HG03571 (cell line): ENCODE measurements around the gene STOX2.
"Not testable (repeated sequence)": the region's sequence is repeated elsewhere in the genome, so short reads cannot be mapped to it uniquely, and the experiment has no call there.

Experiments
- ATAC-seq: cut with Tn5 transposase; IDR thresholded peaks from one replicate; pipeline ENCODE4 v1.9.1; 2021; ENCODE audit not compliant: unreplicated experiment

The STOX2 gene

DNA sequence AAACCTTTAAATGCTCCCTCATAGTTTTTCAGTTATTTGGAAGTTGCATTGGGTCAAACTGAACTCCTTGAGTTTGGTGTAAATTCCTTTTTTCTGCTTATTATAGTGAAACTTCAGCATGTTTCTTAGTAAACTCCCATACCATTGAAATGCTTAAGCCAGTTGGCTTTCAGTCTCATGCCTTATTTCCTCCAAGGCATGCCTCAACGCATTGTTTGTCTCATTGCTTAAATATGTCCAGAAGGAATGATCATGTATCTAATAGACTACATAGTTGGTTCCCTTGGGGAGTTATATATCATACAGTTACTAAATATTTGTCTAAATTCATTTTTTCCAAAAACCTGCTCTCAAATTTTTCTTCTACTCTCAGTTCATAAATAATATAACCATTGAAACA, 114.0 kb downstream of the STOX2 start:
- no peak for ATAC-seq

DNA sequence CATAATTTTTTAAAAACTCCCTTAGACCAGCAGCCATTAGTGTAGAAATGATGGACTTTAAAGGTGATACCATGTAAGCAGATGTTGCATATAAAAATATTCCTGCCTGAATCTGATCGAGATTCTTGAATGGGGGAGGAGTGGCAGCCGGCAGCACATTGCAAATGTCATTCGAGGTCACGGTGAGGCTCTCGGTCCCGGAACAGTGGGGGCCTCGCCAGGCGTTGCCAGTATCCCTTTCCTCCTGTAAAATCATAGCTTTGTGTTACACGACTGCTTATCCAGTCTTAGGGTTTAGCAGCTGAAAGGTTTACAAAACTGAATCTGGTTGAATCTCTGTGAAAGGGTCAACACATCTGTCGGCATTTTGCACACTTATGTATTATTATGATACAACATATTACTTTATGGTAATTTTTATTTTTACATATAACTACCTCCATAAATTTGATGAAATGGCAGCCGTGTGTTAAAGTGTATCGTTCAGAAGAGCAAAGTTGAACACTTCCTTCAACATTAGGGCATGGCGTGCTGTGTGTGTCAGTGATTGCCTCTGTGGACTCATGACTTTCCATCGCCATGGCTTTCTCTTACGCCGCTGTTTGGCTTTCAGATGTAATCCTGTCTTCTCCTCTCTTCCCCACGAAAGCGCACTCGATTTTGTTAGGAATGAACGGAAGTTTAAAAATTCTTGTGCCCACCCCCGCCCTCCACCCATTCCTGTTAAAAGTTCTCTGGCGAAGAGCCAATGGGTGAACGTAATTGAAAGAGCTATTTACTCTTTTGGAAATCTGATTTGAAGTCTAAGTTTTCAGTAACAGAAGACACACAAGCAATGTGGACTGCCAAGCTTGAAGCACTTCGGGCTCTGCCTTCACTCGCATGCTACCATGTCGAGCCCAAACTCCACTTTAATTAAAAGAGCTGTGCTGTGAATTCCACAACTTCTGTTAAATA, 114.8 kb downstream of the STOX2 start:
- no peak for ATAC-seq

DNA sequence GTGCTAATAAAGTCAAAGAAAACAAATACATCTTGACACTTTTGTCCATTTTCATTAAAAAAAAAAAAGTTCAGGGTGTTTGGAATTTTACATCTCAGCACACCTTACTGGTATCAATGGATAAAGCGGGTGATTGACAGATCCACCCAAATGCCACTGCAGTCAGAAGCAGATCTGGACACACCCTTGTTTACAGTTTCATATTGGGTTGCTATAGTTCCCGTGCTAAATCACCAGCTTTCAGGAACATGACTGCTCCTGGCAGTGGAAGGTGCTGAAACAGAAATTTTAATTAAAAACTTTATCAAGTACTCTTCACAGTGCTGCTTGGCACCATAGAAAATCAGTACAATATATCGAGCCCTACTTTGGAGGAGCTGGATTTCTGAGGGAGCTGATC, 116.3 kb downstream of the STOX2 start:
- ATAC-seq, result no peak

DNA sequence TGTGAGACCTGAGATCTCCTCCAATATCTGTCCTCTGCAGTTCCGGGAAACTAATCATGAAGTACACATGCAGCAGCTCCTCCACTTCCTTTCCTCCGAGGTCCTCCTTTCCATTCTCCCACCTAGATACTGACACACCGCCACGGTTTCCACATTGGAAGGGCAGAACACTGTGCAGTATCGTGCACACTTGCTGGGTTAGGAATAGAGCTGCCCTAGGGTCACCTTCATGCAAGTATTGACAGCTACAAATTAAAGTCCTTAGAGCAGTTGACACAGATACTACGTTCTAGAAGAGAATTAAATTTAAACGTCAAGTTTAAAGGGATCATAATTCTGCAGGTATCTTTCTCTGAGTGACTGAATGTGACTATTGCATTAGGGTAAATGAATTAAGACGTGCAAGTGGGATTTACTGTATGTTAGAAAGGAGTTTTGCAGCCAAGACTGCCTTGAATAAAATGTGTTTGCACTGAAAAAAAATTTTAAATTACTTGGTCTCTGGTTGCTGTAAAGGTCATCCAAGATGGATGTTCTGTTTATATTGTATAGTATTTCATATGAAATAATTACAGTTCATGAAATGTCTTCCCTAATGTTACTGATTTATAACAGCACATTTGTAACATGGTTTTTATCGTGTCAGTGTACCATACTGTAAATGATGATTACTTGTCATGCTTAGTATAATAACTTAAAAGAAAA, 117.7 kb downstream of the STOX2 start:
- no peak for ATAC-seq

DNA sequence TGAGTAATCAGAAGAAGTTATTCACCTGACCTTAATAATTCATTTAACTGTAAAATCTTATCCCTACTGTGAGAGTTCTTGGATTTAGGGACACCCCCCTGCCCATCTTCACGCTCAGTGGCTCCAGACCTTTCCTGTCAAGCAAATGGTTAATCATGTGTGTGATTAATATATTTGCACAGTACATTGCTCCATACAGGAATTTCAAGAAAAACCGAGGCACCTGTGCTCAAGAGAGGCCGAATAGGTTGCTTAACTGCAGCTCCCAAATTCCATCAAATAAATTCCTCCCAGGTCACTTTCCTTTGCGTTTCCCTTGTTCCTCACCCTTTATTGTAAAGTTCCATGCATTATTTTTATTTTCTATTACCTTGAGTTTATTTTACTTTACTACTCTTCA, 119.5 kb downstream of the STOX2 start:
- no peak for ATAC-seq

DNA sequence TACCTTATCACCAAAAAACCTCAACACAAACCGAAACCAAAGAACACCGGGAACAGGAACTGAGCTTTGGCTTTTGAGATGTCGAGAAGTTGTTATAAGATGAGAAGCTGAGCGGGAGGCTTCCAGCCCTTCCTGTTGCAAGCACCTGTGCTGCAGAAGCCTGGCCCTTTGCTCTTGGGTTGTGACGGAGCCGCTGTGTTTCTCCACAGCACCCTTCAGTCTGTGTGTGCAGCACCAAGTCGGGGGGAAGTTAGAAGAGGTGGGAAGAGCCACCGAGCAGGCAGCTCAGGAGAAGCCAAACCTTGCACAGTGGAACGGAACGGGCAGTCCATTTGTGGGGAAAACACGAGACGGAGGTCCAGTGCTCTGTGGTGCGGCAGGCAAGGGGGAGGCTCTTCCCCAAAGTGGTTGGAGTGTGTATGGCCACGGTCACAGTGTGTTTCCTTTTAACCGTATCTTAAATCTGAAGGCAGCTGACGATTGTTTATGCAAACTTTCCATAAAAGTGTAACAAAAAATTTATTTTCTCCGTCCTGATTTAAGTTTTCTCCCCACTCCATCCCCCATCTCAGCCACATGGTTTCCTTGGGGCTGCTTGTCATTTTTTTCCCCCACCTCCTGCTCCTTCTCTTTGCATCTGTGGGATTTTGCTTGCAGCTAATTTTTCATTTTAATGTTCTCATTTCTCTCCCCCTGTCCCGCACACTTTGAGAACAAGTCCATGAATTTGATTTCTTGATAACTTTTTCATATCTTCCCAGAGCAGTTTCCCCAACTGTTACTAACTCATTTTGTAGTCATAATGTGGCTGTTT, 123.7 kb downstream of the STOX2 start:
- ATAC-seq, result no peak

DNA sequence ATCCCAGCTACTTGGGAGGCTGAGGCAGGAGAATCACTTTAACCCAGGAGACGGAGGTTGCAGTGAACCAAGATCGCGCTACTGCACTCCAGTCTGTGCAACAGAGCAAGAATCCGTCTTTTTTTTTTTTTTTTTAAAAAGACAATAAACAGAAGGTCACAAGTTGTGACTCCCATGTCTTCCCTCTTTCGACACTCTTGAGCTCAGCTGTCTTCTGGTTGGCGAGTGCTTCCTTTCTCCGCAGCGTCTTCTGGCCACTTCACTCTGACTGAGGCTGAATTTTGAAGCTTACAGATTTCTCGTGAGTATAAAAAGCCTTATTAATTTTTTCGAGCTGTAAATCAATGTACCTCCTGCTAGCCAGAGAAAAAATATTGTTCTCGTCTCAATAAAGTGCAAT, 124.9 kb downstream of the STOX2 start:
- no peak for ATAC-seq

DNA sequence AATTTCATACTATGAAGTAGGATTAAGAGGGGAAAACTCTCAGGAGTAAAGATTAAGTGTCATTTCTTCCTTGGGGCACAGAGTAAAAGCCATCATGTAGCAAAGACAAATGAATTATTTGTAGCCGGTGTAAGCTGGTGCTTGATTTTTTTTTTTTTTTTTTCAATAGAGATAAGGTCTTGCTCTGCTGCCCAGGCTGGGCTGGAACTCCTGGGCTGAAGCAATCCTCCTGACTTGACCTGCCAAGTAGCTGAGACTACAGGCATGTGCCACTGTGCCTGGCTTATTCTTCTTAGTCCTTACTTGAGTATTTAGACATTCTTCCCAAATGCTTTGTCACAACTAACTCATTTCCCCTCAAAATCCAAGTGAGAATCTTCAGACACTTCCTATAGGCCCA, 125.7 kb downstream of the STOX2 start:
- no peak for ATAC-seq

DNA sequence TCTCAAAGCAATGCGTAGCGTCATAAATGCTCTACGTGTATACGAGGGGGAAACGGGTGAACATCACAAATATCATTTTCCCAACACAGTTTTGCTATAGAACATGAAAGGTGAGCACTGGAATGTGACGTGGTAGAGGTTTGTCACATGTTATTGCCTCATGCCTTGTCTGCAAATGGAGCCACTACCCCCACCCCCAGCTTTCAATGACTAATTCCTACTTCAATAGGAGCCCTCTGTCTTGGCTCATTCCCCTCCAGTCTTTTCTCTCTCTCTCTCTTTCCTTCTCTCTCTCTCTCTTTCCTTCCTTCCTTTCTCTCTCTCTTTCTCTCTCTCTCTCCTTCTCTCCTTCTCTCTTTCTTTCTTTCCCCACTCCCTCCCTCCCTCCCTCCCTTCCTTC, 127.0 kb downstream of the STOX2 start:
- no peak for ATAC-seq

DNA sequence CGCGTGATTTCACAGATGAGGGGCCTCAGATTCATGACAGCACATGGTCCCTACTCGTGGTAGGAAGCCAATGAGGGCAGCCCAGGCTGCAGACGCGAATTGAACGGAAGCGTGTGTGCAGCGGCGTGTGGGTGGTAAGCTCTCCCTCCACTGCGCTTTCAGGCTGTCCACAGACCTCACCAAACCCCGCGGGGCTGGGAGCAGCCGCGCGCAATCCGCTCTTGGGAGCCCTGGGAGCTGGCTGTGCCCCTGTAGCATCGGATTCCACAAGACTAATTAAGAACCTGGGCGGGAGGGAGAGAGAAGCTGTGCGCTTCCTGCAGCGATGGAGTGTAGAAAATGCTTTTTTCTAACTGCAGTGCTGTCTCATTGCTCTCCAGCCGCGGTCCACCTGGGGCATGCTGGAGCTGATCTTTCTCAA, 134.9 kb downstream of the STOX2 start:
- ATAC-seq, result no peak

DNA sequence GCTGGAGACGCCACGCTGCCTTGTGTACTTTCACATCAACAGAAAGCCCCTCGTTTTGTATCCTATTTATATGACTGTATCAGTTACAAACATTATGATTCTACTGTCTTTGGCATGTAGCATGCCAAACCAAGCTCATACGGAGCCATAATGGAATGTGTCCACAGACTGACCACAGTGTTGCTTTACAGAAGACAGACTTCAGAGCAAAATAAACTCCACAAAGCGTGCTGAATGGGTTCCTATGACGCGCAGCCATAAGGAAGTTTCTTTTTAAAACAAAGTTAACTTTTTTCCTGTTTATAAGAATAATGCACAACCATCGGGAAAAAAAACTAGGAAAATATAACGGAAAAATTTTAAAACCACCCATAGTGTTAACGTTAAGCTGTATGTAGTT, 136.0 kb downstream of the STOX2 start:
- no peak for ATAC-seq

DNA sequence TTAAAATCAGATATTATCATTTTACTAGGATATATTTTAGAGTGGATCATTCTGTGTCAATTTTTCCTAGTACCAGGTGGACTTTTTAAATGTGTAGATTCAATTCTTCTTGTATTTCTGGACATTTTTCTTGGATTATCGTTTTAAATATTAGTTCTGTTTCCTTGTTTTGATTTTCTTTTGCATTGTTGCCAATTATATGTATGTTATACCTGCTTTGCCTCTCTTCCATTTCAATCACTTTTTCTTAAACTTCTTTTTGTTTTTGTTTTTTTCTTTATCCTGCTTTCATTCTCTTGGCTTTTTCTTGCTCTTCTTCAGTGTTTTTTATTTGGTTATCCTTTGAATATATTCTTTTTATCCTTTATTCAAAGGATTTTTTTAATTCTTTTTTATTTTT, 141.0 kb downstream of the STOX2 start:
- no peak for ATAC-seq

DNA sequence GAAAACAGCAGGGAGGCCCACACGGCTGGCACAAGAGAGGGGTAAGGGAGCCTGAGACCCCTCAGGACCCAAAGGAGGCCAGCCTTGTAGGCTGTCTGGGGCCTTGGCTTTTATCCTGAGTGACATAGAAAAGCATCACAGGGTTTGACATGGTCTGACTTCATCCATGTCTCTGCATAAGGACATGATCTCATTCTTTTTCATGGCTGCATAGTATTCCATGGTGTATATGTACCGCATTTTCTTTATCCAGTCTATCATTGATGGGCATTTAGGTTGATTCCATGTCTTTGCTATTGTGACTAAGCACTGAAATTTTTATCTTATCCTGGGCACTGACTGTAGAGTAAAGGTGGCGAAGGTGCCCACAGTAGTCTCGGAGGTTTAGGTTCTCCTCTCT, 146.2 kb downstream of the STOX2 start:
- ATAC-seq, result not testable (repeated sequence)

DNA sequence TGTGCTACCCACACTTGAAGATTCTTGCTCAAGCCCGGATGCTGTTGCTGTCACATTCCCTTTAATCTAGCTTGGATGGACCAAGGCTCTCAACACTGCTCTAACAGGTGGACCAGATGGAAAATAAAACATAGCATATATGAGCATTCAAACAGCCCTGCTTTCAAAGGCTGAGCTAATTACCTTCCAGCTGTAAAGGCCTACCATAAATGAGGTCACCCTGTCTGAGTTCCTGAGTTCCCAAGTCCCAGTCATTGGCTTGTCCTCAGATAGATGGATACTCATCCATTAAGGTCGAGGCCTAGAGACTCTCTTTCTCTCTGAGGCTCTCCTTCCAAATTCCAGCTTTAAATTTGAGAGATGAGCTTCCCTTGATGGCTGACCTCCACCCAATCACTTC, 147.5 kb downstream of the STOX2 start:
- no peak for ATAC-seq

DNA sequence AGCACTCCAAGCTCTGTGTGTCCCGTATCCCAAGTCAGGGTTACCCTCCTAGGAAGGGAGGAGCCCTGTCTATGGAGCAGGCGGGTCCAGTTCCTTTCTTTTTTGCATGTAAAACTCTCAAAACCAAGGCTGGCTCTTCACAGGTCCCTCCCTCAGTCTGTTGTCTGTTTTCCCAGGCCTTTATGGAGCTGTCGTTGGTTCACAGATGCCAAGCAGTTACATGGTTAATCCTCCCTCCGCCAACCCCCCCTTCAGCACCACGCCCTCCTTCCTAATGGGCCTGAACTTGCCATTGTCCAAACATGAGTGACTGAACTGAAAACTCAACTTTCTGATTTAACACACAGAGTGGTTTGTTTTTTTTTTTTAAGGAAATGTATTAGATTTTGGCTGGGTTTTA, 148.3 kb downstream of the STOX2 start:
- no peak for ATAC-seq

DNA sequence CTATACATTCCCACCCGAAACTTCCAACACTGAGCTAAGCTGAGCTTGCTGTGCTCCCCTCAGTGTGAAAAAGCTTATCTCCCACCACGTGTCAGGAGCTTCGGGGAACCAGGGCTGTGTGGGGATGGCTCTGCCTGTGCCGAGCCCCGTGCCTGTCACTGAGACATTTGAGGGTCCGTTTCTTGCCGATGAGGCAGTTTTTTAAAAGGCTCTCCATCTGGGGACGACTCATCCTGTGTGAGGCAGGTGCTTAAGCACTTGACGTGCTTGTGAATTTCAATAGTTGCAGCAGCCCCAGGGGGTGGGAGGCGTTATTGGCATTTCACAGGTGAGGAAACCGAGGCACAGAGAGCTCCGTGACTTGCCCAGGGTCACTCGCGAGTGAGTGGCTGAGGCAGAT, 151.8 kb downstream of the STOX2 start:
- ATAC-seq, result no peak

DNA sequence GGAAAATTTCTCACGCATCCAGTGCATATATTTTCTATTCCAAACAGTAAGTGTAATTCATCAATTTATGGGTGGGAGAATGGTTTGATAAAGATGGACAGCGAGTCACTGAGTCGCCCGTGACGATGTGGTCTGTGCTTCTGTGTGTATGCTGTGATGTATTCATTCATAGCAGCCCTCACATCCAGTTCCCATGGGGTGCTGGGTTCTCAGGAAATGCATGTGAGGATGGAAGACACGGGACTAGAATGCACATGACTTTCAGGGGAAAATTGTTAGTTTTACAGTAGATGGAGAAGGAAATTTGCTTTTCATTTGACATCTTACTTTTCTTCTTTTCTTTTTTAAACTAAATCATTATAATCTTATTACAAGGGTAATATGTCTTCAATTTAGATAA, 152.9 kb downstream of the STOX2 start:
- ATAC-seq, result no peak

DNA sequence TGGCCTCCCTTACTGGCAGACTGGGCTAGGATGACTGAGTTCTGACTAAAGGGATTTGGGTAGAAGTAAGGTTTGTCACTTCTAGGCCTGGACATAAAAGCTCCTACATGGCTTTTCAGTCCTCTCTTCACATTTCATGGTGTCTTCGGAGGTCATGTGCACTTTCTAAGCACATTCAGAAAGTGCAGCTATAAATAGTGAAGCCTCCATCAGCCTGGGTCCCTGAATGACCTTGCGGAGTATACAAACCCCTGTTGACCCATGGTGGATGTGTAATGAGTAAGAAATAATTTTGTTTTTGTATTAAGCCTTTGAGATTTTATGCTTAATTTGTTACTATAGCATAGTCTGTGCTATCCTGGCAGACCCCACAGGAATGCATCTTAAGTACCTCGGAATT, 154.0 kb downstream of the STOX2 start:
- ATAC-seq, result no peak

DNA sequence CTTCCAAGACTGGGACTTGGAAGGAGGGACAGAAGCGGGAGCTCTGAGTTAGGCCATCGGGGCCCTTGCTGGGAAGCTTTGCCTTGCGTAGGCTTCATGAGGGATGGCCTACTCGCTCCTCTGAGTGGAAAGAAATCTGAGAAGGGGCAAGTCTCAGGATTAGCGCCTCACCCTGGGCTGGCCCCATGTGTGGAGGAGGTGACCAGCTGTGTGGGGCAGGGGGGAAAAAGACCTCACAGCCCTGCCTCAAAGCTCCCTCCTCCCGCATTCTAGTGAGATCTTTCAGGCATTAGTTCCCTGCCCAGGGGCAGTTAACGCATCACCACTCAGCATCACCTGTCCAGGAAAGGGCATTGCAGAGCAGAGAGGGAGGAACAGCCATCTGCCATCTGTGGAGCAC, 156.5 kb downstream of the STOX2 start:
- ATAC-seq, result no peak

DNA sequence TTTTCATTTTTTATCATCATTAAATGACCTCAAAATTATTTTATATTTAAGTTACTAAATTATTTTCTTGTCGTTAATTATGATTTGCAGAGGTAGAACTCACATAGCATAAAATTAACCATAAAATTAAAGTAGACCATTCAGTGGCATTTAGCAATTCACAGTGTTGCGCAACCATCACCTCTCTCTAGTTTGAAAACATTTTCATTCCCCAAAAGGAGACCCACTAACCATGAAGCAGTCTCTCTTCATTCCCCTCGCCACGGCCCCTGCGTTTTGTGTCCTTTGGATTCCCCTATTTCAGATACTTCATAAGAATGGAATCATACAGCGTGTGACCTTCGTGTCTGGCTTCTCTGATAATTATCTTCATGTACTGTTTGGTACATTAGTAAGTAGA, 157.7 kb downstream of the STOX2 start:
- no peak for ATAC-seq

DNA sequence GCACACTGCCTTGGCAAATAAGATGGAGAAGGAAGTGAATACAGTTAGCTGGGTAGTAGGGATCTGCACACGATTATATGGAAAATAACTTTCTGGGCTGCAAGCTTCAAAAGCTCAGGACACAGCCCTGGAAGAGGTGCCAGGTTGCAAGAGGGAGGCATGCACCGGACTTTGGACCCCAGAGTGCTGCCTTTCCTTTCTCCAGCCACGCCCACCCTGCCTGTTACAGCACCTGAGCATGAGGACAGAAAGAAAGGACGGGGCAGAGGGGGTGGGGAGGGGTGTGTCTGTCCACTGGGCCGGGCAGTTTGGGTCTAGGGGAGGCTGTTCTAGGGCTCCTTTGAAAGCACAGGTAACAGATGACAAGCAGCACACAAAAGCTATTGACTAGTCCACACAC, 159.8 kb downstream of the STOX2 start:
- no peak for ATAC-seq
